GM19455 (cell line): ENCODE measurements around the gene ADNP.
"Not testable (repeated sequence)": the region's sequence is repeated elsewhere in the genome, so short reads cannot be mapped to it uniquely, and the experiment has no call there.

Experiments used
- ATAC-seq: cut with Tn5 transposase; IDR thresholded peaks from one replicate; pipeline ENCODE4 v1.9.1; 2021; ENCODE audit not compliant: unreplicated experiment

The ADNP gene

DNA sequence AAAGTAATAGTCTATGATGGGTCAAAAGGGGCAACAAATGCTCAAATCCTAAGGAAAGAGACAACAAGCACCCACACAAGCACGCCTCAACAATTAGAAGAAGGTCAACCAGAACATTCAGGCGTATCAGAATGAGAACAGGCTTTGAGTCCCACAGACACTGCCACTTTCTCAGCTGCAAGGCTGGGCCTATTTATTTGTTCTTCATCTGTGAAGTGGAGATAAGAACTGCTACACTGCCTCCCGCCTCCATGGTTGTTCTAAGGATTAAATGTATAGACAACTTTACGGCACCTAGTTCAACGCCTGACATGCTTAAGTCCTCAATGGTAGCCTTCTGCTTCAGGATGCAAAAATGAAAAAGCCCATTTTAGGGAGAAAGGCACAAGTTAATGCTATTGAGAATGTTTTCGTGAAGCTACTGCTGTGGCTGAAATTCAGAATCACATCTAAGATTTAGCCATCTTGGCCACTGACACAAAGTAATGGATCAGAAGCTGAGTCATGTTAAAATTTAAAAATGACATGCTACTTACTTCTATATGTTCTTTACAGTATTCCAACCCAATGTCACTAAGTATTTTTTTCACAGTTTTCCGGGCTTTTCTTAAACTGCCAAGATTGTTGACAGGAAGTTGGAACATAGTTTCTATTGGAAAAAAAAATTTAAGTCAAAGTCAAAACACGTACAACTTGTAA is 27.7 kb downstream of the ADNP start:
- ATAC-seq, result no peak

DNA sequence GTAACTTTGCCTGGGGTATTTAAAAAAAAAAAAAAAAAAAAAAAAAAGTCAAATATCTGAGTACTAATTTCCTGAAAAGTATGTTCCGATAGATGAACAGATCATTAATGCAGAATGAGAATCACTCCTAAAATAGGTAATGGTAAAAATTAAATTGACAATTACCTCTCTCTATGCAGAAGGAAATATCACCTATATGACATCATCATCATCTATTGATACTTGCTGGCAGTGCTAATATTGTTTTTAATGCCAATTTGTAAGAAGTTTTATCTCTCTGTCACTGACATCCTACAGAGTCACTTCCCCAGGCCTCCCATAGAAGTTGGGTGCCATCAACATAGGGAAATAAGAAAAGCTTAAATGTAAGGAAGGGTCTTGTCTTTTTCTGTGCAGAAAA is 29.9 kb downstream of the ADNP start:
- ATAC-seq, result no peak

GRCh38 chr20:50900261-50900660 is 31.0 kb downstream of the ADNP start:
- no peak for ATAC-seq

- ATAC-seq, result no peak
Observed at GRCh38 chr20:50898475-50898874, 32.8 kb downstream of the ADNP start.

GRCh38 chr20:50895111-50895830 is 36.0 kb downstream of the ADNP start:
- no peak for ATAC-seq

- no peak for ATAC-seq
Observed at GRCh38 chr20:50893620-50894019, 37.6 kb downstream of the ADNP start.

GRCh38 chr20:50892394-50892793 is 38.8 kb downstream of the ADNP start:
- ATAC-seq, result no peak

DNA sequence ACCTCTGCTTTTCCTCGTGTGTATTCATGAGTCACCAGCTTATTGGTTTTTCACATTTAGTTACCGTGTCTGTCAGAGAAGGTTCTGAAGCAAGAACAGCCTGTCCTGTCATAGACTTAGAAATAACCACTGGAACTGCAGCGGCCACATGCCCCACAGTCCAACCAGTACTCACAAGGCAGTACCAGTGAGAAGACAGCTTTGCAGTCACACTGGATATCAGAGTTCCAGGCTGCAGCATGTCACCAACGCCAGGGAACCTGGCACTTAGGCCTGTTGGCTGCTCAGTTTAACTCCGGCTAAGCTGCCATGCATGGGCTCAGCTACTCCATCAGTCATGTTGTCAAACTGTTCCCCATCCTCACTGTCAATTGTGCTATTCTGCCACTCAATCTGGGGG is 40.1 kb downstream of the ADNP start:
- ATAC-seq, result no peak

- no peak for ATAC-seq
Observed at GRCh38 chr20:50887576-50887975, 43.7 kb downstream of the ADNP start.

DNA sequence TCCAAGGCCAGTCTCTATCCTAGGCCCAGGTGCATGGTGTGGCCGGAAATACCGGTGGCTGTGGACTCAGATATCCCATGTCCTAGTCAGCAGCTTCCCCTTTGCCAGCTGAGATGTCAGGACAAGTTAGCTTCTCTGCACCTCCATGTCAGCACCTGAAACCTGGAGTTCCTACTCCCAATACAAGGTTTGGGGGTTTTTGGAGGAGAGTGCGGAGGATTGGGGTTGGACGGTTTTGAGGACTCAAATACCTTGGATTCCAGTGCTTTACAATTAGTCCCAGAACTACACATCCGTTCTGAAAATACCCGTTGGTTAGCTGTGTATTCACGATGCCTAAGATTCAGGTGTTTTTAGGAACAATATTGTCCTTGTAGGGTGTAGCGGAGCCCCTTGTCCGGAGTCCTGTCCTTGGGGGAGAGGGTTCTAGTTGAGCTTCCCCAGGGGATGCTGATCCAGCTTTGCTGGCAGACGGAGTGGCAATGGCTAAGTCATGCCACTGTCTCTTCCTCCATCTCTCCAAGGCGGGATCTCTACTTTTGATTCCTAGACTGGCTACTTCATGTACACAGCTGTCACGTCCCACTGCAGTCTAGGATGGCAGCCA is 45.0 kb downstream of the ADNP start:
- no peak for ATAC-seq

- no peak for ATAC-seq
Observed at GRCh38 chr20:50885781-50886180, 45.5 kb downstream of the ADNP start.

- ATAC-seq, result no peak
Observed at GRCh38 chr20:50885068-50885467, 46.2 kb downstream of the ADNP start.

DNA sequence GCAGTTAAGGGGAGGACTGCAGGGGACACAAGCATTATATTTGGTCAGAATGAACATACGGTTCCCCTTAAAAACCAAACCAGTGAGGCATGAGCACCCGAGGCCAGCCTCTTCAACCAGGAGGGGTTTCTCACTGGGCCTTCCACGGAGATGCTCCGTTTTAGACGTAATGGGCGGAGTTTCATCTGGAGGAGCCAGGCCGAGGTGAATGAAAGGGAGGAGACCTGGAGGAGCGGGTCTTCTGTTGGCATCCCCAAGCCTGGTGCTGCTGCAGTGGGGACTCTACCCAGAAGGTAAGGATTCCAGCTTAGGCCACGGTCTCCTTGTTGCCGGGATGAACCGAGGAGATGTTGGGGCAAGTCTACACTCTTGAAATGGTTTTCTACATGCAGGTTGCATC is 47.4 kb downstream of the ADNP start:
- ATAC-seq, result no peak

DNA sequence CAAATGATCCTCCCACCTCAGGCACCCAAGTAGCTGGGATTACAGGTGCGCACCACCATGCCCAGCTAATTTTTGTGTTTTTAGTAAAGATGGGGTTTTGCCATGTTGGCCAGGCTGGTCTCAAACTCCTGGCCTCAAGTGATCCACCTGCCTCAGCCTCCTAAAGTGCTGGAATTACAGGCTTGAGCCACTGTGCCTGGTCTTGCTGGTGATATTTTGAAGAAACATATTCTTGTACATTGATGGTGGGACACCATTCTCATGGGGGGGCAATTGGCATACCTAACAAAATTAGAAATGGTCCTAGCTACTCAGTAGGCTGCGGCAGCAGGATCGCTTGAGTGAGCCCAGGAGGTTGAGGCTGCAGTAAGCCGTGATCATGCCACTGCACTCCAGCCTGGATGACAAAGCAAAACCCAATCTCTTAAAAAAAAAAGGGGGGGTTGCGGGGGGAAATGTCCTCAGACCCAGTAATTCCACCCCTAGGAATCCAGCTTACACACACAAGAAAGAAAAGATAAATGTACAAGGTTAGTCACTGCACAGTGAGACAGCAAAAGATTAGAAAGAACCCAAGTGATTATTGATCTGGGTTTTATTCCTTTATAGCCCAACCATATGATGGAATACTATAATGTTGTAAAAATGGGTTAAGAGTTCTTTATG is 49.3 kb downstream of the ADNP start:
- not testable (repeated sequence) for ATAC-seq

GRCh38 chr20:50879649-50880550 is 51.3 kb downstream of the ADNP start:
- no peak for ATAC-seq

DNA sequence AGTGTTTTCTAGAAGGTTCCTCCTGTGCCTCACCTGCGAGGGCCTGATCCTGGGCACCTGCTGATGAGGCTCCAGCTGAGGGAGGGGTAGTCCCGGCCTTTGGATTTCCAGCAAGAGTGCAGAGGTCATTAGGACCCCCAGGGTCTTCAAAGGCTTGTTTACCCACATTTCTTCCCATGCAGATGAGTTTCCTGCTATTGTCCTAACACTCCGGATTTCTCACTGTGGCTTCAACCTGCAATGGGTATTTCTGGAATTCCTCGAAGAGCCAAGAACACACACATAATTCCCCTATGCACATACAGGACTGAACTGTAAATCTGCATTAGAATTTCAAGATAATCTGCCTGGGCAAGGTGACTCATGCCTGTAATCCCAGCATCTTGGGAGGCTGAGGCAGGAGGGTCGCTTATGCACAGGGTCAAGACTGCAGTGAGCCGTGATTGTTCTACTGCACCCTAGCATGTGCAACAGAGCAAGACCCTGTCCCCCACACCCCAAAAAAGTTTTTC is 53.9 kb downstream of the ADNP start:
- no peak for ATAC-seq

- ATAC-seq, result no peak
Observed at GRCh38 chr20:50876816-50877215, 54.4 kb downstream of the ADNP start.

DNA sequence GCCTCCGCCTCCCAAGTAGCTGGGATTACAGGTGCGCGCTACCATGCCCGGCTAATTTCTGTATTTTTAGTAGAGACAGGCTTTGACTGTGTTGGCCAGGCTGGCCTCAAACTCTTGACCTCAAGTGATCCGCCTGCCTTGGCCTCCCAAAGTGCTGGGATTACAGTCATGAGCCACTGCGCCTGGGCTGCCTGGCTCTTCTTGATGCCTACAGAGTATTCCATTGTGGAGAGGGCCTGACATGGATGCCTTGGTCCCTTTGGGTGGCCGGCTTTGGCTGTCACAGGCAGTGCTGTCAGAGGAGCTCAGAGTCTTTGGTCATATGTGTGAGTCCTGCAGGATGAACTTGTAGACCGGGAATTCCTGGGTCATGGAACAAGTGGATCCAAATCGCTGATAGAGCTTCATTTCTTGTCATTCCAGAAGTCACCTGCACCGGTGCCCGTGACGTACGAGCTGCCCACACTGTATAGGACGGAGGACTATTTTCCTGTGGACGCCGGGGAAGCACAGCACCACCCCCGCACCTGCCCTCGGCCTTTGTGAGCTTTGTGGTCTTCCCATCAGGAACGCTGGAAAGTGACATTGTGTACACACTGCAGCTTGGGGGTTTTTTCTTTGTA is 55.1 kb downstream of the ADNP start:
- ATAC-seq, result no peak

DNA sequence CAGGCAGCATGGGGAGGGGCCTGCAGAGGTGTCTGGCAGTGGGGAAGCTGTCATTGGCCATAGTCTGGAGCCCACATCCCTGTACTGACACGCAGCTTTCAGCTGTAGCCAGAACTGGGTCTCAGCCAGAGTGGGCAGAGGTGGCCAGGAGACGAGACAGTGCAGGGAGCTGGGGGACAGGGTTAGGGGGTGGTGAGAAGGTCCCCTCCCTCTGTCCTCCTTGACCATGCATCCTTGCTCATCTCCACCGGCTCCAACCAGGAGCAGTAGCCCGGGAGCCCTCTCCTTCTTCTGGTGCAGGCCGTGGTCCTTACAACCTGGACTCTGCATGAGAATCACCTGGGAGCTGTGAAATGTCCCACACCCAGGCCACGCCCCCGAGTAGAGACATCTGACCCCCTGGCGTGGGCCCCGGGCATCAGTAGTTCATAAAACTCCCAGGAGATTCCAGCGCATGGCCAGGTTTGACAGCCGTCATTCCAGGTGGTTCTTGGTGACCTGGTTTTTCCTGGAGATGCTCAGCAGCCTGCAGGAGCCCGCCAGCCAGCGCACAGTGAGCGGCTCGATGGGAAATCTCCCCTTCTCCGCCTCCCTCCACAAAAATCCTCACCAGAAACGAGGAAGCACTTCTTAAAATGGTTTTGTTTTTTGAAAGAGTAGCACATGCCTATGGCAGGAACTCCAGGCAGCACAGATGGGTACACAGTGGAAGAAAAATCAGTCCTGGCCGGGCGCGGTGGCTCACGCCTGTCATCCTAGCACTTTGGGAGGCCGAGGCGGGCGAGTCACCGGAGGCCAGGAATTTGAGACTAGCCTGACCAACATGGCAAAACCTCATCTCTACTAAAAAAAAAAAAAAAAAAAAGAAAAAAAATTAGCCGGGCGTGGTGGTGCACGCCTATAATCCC is 56.2 kb downstream of the ADNP start:
- no peak for ATAC-seq
